SK-N-DZ (cell line): ENCODE measurements around the gene FAM171A1.
"Not testable (repeated sequence)": the region's sequence is repeated elsewhere in the genome, so short reads cannot be mapped to it uniquely, and the experiment has no call there.

Experiments used
- DNase-seq: peaks from one replicate; pipeline ENCODE4 v3.0.0-alpha.2; 2015; ENCODE audit warnings: low spot score

FAM171A1 gene

DNA sequence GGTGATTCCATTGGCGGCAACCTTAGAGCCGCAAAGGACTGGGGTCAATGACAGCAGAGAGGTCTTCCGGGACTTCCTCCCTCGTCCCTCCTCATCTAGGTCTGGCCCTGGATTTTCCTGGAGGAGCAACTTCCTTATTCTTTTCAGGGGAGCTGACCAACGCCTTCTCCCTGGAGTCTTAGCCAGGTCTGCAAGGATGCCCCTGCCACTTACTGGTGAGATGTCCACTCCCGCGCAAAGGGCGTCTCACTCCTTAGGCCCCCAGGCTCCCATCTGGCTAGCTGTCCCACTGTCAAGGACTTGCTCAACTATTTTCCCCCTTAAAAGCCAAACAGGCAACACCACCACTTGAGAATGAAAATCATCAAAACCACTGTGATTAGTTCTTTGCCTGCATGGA is 160.6 kb downstream of the FAM171A1 start:
- no peak for DNase-seq

DNA sequence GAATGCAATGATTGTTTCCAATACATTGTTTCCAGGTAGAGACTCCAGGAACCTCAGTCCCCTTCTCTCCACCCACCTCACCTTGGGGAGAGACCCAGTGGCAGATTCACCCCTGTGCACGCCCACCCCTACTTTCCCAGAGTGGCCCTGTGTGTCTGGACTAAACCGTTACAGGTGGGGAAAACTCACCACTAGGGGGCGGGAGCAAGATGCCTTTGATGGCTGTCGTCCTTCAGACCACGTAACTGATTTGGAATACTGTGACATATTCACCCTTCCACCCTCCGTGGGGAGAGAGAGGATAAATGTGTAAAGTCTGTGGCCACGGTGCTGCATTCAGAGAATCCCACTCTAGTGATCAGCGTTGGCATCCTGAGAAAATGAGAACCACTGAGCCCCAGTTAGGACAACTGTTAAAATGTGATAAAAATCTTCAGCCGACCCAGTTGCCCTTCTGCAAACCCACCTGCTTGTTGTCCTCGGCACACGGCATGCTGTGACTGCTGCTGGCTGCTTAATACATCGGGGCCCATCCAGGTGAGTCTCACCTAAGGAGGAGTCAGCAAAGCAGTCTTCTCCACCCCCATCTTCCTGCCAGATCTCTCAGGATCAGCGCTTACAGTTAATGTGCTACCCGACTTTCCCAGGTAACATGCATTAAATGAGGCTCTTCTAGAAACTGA is 161.1 kb downstream of the FAM171A1 start:
- peak; percentile 65 for DNase-seq

DNA sequence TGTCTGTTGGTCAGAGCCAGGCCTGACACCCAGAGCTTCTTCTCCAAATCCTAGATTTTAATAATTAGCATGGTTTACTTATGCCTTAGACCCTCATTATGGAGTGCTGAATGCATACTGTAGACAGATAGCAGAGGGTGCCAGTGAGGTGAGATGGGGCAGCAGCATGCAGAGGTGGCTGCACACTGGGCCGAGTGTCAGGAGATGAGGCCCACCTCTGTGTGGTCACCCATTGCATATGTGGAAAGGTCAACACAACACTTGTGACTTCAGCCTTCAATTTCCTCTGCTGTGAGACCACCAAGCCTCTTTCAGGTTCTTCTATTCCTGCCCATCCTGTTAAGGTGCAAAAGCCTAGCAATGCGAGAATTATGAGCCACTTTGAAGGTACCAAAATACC is 162.9 kb downstream of the FAM171A1 start:
- no peak for DNase-seq

GRCh38 chr10:15207410-15207809 is 163.7 kb downstream of the FAM171A1 start:
- not testable (repeated sequence) for DNase-seq

DNA sequence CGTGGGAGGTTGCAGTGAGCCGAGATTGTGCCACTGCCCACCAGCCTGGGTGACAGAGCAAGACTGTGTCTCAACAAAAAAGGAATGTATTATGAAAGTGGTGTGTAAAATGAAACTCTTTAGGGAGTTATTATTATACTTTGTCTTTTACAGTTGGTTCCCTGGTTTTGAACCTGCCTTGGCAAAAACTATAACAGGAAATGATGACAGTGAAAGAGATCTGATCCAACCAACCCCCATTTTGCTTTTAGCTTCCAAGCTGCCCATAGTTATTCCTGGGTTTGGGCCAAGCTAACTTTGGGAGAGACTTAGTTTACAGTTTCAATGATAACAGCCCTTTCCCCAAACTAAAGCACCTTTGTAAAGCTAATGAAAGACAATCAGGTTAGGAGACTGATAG is 168.4 kb downstream of the FAM171A1 start:
- no peak for DNase-seq

- DNase-seq = not testable (repeated sequence)
These were observed 168.8 kb downstream of the FAM171A1 start for GRCh38 chr10:15202301-15202621.

DNA sequence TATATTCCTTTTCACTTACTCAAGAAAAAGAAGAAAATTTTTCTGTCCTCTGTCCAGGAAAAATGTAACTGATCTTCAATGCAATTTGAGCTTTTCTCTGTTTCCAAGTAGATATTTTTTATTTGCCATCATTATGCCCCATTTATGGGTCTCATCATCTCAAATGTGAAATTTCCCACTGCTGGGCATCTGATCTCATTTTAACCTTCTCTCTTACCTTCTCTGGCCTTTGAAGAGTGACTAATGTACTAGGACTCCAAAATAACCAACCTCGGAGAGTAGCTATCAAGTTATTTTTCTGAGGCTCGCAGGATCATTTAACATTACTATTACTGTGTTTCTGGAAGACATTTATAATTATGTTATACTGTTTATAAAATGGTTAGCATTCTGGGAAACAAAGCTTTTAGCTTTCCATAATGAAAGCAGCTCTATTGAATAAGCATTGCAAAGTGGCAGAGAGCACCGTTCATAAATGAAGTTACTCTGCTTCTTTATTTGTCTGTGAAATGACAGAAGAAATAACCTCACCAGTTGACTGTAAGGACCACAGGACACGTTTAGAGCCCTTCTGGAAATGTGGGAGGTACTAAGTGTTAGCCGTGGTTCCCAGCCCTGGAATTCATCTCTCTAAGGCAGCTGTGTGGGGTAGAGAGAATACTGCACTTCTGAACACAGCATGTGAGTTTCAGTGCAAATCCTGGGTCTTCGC is 169.3 kb downstream of the FAM171A1 start:
- DNase-seq = no peak

- DNase-seq = no peak
These were observed 170.5 kb downstream of the FAM171A1 start for GRCh38 chr10:15200626-15201025.

DNA sequence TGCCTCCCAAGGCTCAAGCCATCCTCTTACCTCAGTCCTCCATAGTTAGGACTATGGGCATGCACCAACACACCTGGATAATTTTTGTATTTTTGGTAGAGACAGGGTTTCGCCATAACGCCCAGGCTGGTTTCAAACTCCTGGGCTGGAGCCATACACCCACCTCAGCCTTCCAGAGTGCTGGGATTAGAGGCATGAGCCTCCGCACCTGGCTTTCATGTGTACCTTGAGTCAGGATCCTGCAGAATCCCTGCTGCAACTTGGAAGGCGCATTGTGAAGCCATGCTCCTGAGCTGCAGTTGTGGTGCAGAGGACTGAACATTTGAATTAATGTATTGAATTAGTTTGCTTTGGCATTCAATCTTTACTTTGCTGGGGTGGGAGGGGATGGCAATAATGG is 173.2 kb downstream of the FAM171A1 start:
- DNase-seq = no peak

DNA sequence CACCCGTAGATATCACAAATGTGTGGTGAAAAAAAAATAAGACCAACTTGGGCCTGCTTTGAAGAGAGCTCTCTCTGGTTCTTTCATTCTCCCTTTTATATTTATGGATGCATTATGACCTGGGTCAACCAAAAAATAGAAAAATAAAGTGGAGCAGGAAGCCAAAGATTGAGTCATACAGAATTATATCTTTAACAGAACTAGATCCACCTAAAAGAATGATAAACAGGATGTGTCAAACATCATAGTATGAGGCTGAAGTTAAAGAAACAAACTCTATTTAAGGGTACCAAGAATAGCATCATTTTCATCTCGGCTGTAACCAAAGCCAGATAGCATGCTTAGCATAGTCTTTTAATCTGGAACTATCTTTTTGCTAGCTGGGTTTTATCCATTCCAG is 173.8 kb downstream of the FAM171A1 start:
- DNase-seq = no peak

DNA sequence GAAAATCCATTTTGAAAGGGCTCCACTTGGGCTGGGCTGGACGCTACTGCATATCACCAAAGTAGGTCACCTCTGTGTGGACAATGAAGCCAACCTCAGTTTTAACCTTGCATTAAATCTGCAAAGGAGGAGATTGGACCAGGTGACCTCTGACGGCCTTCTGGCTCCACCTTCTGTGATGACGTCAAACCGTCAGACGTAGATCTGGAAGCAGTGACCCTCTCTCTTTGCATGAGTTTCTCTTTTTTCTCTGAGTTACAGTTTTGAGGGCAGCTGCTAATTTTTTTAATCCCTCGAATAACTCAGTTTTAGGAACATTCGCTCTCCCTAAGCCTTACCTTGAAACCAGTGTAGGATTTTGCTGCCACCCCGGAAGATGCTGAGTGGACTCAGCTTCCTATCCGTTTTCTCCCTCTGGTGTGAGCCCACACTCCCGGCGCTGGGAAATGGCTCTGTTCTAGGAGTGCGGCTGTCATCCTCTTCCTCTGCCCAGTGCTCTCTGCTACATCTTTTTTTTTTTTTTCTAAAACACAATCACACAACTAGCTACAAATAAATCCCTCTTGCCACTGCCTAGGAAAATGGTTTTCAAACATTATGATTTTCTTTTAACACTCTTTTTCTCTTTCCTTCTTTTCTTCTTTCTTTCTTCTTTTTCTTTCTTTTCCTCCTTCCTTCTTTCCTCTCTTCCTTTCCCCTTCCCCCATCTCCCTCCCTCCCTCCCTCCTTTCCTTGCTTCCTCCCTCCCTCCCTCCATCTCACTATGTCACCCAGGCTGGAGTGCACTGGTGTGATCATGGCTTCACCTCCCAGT is 174.9 kb downstream of the FAM171A1 start:
- DNase-seq = no peak

DNA sequence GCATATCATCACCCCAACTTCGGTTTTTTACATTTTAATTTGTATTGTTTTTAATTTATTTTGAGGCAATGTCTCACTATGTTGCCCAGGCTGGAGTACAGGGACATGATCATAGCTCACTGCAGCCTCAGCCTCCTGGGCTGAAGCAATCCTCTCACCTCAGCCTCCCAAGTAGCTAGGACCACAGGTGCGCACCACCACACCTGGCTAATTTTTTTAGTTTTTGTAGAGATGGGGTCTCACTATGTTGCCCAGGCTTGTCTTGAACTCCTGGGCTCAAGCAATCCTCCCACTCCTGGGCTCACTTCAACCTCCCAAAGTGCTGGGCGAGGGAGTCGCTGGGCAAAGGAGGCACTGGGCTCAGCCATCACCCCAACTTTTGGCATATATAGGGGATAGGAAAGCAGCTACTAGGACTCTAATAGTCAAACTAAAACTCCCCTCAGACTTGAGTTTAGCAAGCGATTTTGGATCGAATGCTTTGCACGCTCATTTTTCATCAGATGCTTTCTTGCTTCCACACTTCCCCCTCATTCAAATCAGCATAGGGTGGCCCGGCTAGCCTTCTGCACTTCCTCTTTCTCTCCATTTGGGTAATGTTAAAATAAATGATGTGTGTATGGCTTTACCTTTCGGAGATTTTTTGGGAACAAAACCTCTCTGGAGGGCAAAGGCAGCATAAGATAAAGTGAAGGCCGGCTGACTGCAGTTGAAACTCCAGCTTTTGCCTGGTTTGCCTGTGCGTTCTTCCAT is 181.8 kb downstream of the FAM171A1 start:
- DNase-seq = no peak

- DNase-seq = no peak
These were observed 182.5 kb downstream of the FAM171A1 start for GRCh38 chr10:15188603-15189002.

DNA sequence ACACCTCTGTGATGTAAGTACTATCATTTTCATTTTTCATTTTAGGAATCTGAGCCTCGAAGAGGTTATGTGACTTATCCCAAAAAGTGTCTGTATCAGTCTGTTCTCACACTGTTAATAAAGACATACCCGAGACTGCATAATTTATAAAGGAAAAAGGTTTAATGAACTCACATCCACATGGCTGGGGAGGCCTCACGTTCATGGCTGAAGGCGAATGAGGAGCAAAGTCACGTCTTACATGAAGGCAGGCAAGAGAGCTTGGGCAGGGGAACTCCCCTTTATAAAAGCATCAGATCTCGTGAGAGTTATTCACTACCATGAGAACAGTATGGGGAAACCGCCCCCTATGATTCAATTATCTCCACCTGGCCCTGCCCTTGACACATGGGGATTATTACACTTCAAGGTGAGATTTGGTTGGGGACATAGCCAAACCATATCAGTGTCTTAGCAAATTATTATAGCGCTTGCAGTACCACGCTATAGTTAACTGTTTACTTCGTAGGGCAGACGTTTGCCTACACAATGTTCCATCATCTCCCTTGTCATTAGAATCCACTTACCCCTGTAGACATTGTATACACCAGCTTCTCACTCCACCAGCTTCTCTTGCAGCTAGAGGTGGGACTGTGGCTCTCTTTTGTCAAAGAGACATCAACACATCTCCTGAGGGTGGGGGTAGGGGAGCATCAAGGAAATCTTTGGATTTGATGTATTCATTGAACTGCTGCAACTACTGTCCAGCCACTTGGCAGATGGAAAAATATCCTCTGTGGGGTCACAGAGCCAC is 187.2 kb downstream of the FAM171A1 start:
- no peak for DNase-seq

- DNase-seq = peak; percentile 60
These were observed 188.4 kb downstream of the FAM171A1 start for GRCh38 chr10:15182540-15183207.

- DNase-seq = no peak
These were observed 189.4 kb downstream of the FAM171A1 start for GRCh38 chr10:15181576-15182156.

- no peak for DNase-seq
These were observed 190.4 kb downstream of the FAM171A1 start for GRCh38 chr10:15180736-15181135.

DNA sequence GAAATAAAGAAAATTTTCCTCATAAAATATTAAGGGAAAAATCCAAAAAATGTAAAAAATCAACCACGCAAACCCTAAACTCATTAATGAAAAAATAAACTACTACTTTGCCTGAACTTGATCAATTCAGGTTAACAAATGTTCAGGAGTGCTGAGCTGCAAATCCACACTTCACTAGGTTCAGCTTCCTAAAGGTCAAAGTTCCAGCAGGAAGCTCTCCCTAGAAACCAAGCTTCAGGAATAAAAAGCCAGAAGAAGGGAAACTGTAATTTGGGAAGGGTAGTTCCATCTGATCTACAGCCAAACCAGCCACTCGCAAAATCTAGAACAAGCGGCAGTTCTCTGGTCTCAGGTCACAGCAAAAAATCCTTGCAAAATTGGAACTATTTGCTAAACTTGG is 194.8 kb downstream of the FAM171A1 start:
- no peak for DNase-seq

DNA sequence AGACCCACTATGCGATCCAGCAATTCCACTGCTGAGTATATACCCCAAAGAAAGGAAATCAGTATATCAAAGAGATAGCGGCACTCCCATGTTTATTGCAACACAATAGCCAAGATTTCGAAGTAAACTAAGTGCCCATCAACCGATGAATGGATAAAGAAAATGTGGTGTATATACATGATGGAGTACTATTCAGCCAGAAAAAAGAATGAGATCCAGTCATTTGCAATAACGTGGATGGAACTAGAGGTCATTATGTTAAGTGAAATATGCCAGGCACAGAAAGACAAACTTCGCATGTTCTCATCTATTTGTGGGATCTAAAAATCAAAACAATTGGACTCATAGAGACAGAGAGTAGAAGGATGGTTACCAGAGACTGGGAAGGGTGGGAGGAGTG is 195.5 kb downstream of the FAM171A1 start:
- DNase-seq = no peak

GRCh38 chr10:15172306-15172840 is 198.7 kb downstream of the FAM171A1 start:
- DNase-seq = no peak
